Fibroblast of lung (primary cell): ENCODE measurements around the gene NLGN1.

ENCODE experiments used
- CTCF ChIP-seq, 2 donors: IDR thresholded peaks in 1 of 2; conservative IDR thresholded peaks in 1 of 2; 1 replicate in 1 of 2; 2 replicates in 1 of 2; pipeline ENCODE4 v1.5.1; 2011 to 2012; ENCODE audit warnings: low read length in 2 of 2, control low read depth in 1 of 2, inconsistent platforms in 1 of 2, low read depth in 1 of 2, mild to moderate bottlenecking in 1 of 2
- EZH2 ChIP-seq: IDR thresholded peaks from 2 replicates; pipeline ENCODE4 v1.5.1; 2012; ENCODE audit warnings: low read length, control low read depth, mild to moderate bottlenecking; ENCODE audit errors: missing control alignments

GRCh38 chr3:173618148-173618547 lies 220.6 kb downstream of the NLGN1 start:
- no peak for TF ChIP-seq CTCF (conservative IDR thresholded peaks at IDR 0.05 in 1 of 2, IDR thresholded peaks at IDR 0.05 in 1 of 2; ENCODE audit: low read depth in 1 of 2, low read length in 2 of 2)
- no peak for TF ChIP-seq EZH2
